Heart right ventricle (tissue), 16 donors: ENCODE data around the gene TMEM183A. TPM values are rescaled to one million over a fixed set of nuclear protein-coding genes. Genes with fewer than 3 reads are reported as not detected.
A peak's percentile ranks its signal among the peaks of the same experiment; 100 is the strongest.

ENCODE experiments used
- ATAC-seq, 8 donors: fragments of 200-7000 bp; cut with Tn5 transposase; one replicate each; pipeline ENCODE4 v1.9.1; 2020; ENCODE audit warnings: mild to moderate bottlenecking in 8 of 8, moderate library complexity in 8 of 8, moderate number of reproducible peaks in 1 of 8
- DNase-seq, 2 donors: peaks; one replicate each; pipeline ENCODE4 v3.0.0-alpha.2; 2020
- H3K27ac ChIP-seq, 10 donors: fragments of 200-600 bp; sonication (generic) in 2 of 10; one replicate each; pipeline versions ENCODE4 v1.5.0 to v1.8.0; 2020 to 2022; ENCODE audit warnings: mild to moderate bottlenecking in 3 of 10
- H3K27me3 ChIP-seq, 7 donors: fragments of 200-600 bp; one replicate each; pipeline ENCODE4 v1.8.0; 2021 to 2022; ENCODE audit warnings: mild to moderate bottlenecking in 2 of 7
- H3K36me3 ChIP-seq, 9 donors: fragments of 200-600 bp; sonication (generic) in 1 of 9; one replicate each; pipeline versions ENCODE4 v1.5.0 to v1.8.0; 2020 to 2022; ENCODE audit warnings: mild to moderate bottlenecking in 2 of 9
- H3K4me1 ChIP-seq, 9 donors: fragments of 200-600 bp; sonication (generic) in 1 of 9; one replicate each; pipeline versions ENCODE4 v1.5.0 to v1.8.0; 2020 to 2022; ENCODE audit warnings: mild to moderate bottlenecking in 4 of 9
- H3K4me3 ChIP-seq, 10 donors: fragments of 200-600 bp; sonication (generic) in 2 of 10; one replicate each; pipeline versions ENCODE4 v1.5.0 to v1.8.0; 2020 to 2022; ENCODE audit warnings: mild to moderate bottlenecking in 7 of 10, moderate library complexity in 2 of 10
- H3K9me3 ChIP-seq, 11 donors: fragments of 200-600 bp in 10 of 11; sonication (generic) in 2 of 11; one replicate each; pipeline versions ENCODE4 v1.5.0 to v1.8.0; 2013 to 2022; ENCODE audit warnings: mild to moderate bottlenecking in 2 of 11, control low read depth in 1 of 11, moderate library complexity in 1 of 11
- CTCF ChIP-seq, 9 donors: fragments of 200-600 bp; sonication (generic) in 2 of 9; IDR thresholded peaks; one replicate each; pipeline versions ENCODE4 v1.5.0 to v1.8.0; 2021 to 2022; ENCODE audit warnings: antibody characterized with exemption in 9 of 9, mild to moderate bottlenecking in 5 of 9, moderate library complexity in 1 of 9
- WGBS, 2 donors: extraction: QIAGEN DNeasy Blood & Tissue Kit; methylation state at CpG; one replicate each; pipeline ENCODE4 v1.1.7; 2013; ENCODE audit warnings: inconsistent platforms in 1 of 2; 5-methylcytosine and 5-hydroxymethylcytosine counted together
- intact Hi-C, 10 donors: fragments of 100-400 bp; cut with DNase I; formaldehyde crosslinking; loops; one replicate each; pipeline versions ENCODE4 v1.11.1 to v1.14.2; 2022
- polyA plus RNA-seq, 2 donors: library from polyadenylated mRNA; stranded (reverse); fragments of 200-250 nt; gene quantifications; one replicate each; pipeline ENCODE4 v1.2.3, GENCODE V29; 2013
- total RNA-seq, 10 donors: library from RNA; stranded (reverse); fragmentation: NEBNext Ultra II Directional in 3 of 10; extraction: Animal tissue kit (Norgen Biotek cat#: 25700) in 3 of 10; gene quantifications; one replicate each; pipeline versions ENCODE4 v1.2.1 to v1.2.4, GENCODE V29; 2021 to 2023
- donor health status: Arrhythmogenic right ventricular cardiomyopathy.
- donor health status: ischemic (EF 13 %, LVEDD 7.1; RV severe dilation, severe dysfunction).
- donor health status: healthy with polysubstance abuse.
- donor health status: DM: no; HTN: yes; CAD: no.
- donor health status: DM: no; HTN: no; CAD: no.
- donor health status: ischemic (EF 25% LVEDD 6.9; RV normal size, moderate dysfunction).
- donor health status: ischemic (EF 25% LVEDD 5.7; RV mildly dilated, moderate dysfunction).
- donor health status: healthy.
- donor health status: DM: yes; HTN: yes; CAD: no.
- donor health status: Ischemic cardiomyopathy.
- donor health status: ischemic (EF 35%, LVEDD 5.7; RV mildly dilated, moderate dysfunction).
- donor health status: nonischemic (EF 11% LVEDD 7.7; RV severe dilation, severe dysfunction).
- donor health status: DM: yes; HTN: yes; CAD: no.
- donor health status: PGD.
- donor health status: ischemic (EF 29% LVEDD 5.4; RV normal size, mild dysfunction).
- donor health status: nonischemic (EF 23%, LVEDD 6.1; RV moderate dilation, normal function).

Gene TMEM183A
- total and polyA plus RNA-seq, 12 donors = 11.5 to 38.1 (median 21.1) TPM

GRCh38 chr1:203045336-203045735 is 38.2 kb downstream of the TMEM183A start:
- WGBS, 2 donors = 92 to 95% methylated on average over 17 of the region's 17 CpGs
- Histone ChIP-seq H3K4me3 (no peak overlapping the region), H3K36me3 (peaks cover 0 to 28% (median 0%) of the 10 kb centered on the region in 9 donors), H3K4me1 (peaks cover 2 to 34% (median 13%) of the 10 kb centered on the region in 9 donors), H3K27me3 (no peaks in the 10 kb centered on the region), H3K9me3 (no peaks in the 10 kb centered on the region), H3K27ac (no peak overlapping the region)
- no peak for TF ChIP-seq CTCF (IDR thresholded peaks at IDR 0.05)
- intact Hi-C loops = no loop called here
- no peak for ATAC-seq
- DNase-seq = no peak

GRCh38 chr1:203045821-203046594 is 38.8 kb downstream of the TMEM183A start:
- Histone ChIP-seq H3K36me3 (peaks cover 0 to 28% (median 0%) of the 10 kb centered on the region in 9 donors), H3K4me3 (no peak overlapping the region), H3K9me3 (no peaks in the 10 kb centered on the region), H3K4me1 (peaks cover 0 to 27% (median 10%) of the 10 kb centered on the region in 9 donors), H3K27me3 (no peaks in the 10 kb centered on the region), H3K27ac (no peak overlapping the region)
- ATAC-seq (peak in 4 of 8 donors; percentile 32 to 62 (median 54)), DNase-seq (peak in 1 of 2 donors; percentile 39)
- intact Hi-C loops = no loop called here
- TF ChIP-seq CTCF (IDR thresholded peaks at IDR 0.05) = no peak
- WGBS, 2 donors = 82 to 86% methylated on average over 16 of the region's 16 CpGs

GRCh38 chr1:203046984-203047630 is 39.9 kb downstream of the TMEM183A start:
- H3K9me3 ChIP-seq = no peaks in the 10 kb centered on the region
- intact Hi-C loops = no loop called here
- peak overlapping the region in 1 of 10 donors; percentile 11 for H3K27ac ChIP-seq
- 45 to 48% methylated on average over 15 of the region's 15 CpGs for WGBS, 2 donors
- peaks cover 0 to 28% (median 0%) of the 10 kb centered on the region in 9 donors for H3K36me3 ChIP-seq
- DNase-seq (no peak), ATAC-seq (peak in 5 of 8 donors; percentile 21 to 73 (median 43))
- no peaks in the 10 kb centered on the region for H3K27me3 ChIP-seq
- peaks cover 0 to 19% (median 10%) of the 10 kb centered on the region in 9 donors for H3K4me1 ChIP-seq
- no peak for TF ChIP-seq CTCF (IDR thresholded peaks at IDR 0.05)
- no peak overlapping the region for H3K4me3 ChIP-seq

GRCh38 chr1:203048086-203048485 is 40.9 kb downstream of the TMEM183A start:
- peaks cover 0 to 28% (median 0%) of the 10 kb centered on the region in 9 donors for H3K36me3 ChIP-seq
- 93 to 94% methylated on average over 11 of the region's 11 CpGs for WGBS, 2 donors
- intact Hi-C loops = no loop called here

More at GRCh38 chr1:203048086-203048485, 40.9 kb downstream of the TMEM183A start:
- no peak for TF ChIP-seq CTCF (IDR thresholded peaks at IDR 0.05)
- Histone ChIP-seq H3K27ac (no peak overlapping the region), H3K4me1 (peaks cover 0 to 19% (median 10%) of the 10 kb centered on the region in 9 donors), H3K27me3 (no peaks in the 10 kb centered on the region), H3K4me3 (no peak overlapping the region), H3K9me3 (no peaks in the 10 kb centered on the region)
- no peak for ATAC-seq
- no peak for DNase-seq
